ENCODE measurements around the gene FAM163A.

The FAM163A gene

DNA sequence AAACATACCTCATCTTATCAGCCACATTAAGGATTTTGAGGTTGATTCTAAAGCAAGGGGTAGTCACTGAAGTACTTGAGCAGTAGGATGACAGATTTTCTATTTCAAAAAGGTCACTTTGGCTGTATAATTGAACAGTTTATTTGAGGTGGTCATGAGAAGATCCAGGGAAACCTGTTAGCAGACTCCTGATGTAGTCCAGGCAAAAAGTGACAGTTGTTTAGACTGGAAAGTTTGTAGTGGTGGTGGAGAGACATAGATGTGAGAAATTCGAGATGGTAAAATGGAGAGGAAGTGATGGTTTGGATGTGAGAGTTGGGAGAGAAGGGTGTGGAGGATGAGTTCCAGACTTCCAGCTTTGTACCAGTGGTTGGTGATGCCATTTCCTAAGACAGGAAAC is 7.5 kb downstream of the FAM163A start:
- no peak for DNase-seq (ENCODE audit: low read depth in 2 of 2)

DNA sequence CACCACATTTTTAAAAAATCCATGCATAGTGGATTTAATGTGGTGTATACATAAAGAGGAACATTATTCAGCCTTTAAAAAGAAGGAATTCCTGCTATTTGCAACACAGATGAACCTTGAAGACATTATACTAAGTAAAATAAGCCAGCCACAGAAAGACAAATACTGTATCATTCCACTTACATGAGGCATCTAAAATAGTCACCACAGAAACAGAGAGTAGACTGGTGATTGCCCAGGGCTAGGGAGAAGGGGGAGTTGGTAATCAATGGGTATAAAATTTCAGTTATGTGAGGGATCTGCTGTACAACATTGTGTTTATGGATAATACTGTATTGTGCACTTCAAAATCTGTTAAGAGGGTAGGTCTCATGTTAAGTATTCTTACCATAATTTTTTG is 10.0 kb downstream of the FAM163A start:
- no peak for DNase-seq (ENCODE audit: low read depth in 2 of 2)

GRCh38 chr1:179754041-179754624 is 11.0 kb downstream of the FAM163A start:
- DNase-seq (ENCODE audit: low read depth in 2 of 2) = no peak

- no peak for DNase-seq (ENCODE audit: low read depth in 2 of 2)
Measured at GRCh38 chr1:179757933-179758332, 14.8 kb downstream of the FAM163A start.

DNA sequence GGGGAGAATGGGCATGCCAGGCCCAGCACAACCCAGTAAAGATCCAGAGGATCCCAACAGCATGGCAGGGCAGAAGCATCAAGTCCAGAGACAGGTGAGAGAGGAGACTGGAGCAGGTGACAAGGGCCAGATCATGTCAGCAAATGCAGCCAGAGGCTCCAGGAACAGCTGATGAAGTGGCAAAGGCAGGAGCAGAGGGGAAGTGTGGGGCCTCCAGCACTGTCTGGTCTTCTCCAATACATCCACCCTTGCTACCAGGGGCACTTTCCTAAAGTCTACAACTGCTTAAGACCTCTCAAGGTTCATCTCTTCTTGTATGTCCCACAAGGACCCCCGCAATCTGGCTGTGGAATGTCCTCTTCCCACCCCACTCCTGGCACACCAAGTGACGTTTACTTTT is 17.4 kb downstream of the FAM163A start:
- DNase-seq (ENCODE audit: low read depth in 2 of 2) = no peak

DNA sequence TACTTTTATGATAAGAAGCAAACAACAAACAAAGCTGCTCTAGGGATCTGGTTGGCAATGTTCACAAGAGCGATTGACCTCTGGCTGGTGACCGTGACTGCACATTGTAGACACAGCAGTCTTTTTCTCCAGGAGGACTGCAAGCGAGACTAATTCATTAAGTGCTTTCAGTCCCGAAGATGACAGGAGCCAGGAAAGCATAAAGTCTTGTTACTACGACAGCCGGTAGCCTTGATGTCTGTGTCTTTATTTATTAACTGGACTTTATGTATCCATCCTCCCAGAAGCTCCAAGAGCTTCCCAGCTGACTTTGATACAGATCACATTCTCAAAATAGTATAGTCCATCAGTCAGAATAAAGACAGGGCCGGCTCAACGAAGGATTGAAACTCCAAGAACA is 18.2 kb downstream of the FAM163A start:
- DNase-seq (ENCODE audit: low read depth in 2 of 2) = no peak

GRCh38 chr1:179761846-179762640 is 19.0 kb downstream of the FAM163A start:
- DNase-seq (ENCODE audit: low read depth in 2 of 2) = no peak

- DNase-seq (ENCODE audit: low read depth in 2 of 2) = no peak
Measured at GRCh38 chr1:179767177-179767581, 24.1 kb downstream of the FAM163A start.

GRCh38 chr1:179767996-179768395 is 24.9 kb downstream of the FAM163A start:
- DNase-seq (ENCODE audit: low read depth in 2 of 2) = no peak

DNA sequence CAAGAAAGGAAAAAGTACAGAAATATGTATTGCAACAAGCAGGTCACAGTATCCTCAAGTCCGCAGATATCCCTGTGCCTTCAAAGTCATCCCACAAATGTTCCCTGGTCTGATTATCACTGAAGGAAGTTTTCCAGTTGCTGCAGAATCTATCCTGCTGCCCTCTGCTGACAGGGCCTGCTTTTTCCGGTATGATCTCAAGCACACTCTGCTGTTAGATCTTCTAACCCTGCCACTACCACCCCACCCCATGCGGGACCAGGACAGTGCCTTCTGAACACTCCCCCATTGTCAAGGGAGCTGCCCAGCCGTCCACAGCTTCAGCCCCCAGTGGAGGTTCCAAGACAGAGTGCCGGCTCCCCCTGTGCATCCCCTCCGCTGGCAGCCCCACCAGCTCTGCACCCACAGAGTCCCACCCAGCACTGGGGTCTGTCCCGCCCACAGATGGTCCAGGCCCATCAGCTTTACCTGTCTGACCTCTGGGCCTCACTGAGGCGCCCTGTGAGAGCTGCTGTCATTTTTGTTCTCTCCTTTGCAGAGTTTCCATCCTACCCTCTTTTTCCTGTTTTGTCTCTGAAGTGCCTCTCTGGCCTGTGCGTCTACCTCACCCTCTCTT is 27.9 kb downstream of the FAM163A start:
- DNase-seq (ENCODE audit: low read depth in 2 of 2) = no peak

DNA sequence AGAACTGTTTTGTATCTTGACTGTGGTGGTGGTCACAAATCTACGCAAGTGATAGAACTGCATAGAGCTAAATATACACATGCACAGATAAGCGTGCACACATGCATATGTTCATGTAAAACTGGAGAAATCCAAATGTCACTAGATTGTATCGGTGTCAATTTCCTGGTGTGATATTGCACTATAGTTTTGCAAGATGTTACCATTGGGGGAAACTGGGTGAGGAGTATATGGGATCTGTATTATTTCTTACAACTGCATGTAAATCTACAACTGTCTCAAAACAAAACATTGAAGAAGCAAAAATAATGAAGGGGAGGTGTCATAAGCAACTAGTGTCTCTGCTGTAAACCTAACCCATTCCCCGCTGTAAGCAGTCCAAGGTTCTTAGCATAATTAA is 30.2 kb downstream of the FAM163A start:
- DNase-seq (ENCODE audit: low read depth in 2 of 2) = no peak

GRCh38 chr1:179774000-179774399 is 30.9 kb downstream of the FAM163A start:
- DNase-seq (ENCODE audit: low read depth in 2 of 2) = no peak

DNA sequence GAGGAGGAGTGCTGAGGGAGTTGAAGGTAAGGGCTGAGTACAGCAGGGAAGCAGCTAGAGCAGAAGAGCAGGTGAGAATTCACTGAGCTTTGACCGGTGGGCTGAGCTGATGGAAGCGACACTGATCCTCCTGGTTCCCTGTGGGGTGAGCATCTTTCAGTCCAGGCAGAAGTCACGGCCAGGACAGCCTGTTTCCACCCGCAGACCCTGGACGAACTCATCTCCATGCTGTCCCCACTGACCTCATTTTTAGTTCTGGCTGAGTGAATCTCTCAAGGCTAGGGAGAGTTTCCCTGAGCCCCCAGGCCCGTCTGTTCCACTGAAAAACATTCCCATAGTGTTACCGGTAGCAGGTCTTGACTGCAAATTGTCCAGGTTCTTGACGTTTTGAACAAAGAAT is 31.5 kb downstream of the FAM163A start:
- no peak for DNase-seq (ENCODE audit: low read depth in 2 of 2)

GRCh38 chr1:179775009-179775408 is 31.9 kb downstream of the FAM163A start:
- no peak for DNase-seq (ENCODE audit: low read depth in 2 of 2)

- DNase-seq (ENCODE audit: low read depth in 2 of 2) = no peak
Measured at GRCh38 chr1:179776831-179777230, 33.7 kb downstream of the FAM163A start.

GRCh38 chr1:179777731-179778130 is 34.6 kb downstream of the FAM163A start:
- DNase-seq (ENCODE audit: low read depth in 2 of 2) = no peak

GRCh38 chr1:179779645-179780272 is 36.7 kb downstream of the FAM163A start:
- no peak for DNase-seq (ENCODE audit: low read depth in 2 of 2)

DNA sequence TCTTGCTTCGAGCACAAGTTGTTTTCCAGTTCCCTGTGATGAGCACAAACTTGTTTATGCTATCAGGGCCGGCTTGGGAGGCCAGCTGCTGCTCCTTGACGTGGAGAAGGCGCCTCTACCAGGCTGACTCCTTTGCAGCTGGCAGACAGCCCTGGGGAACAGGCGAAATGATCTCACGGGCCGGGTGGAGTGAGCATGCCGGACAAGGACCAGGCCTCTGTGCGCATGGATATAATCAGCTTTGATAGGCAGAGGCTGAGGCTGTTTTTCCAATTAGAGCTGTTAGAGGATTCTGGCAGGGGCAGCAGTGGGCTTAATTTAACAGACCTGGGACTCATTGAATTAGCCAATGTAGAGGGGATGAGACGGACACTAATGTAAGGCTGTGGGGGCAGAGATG is 38.9 kb downstream of the FAM163A start:
- DNase-seq (ENCODE audit: low read depth in 2 of 2) = no peak

DNA sequence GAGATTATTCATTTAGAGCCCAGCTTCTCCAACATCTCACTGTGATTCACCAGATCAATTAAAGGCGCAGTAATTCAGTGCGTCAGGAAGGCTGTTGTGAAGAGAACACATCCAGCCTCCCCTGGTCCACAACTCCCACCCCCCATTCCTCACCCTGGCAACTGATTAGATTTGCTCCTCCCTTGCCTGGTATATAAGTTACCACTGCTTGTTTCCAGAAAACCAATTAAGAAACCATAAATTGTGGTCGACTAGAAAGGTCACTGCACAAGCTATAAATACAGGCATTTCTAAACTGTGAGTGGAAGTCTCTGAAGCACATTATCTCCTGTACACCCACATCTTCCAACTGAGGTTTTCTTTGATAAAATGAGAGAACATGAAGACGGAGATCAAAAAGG is 41.9 kb downstream of the FAM163A start:
- DNase-seq (ENCODE audit: low read depth in 2 of 2) = no peak

GRCh38 chr1:179785728-179786127 is 42.6 kb downstream of the FAM163A start:
- no peak for DNase-seq (ENCODE audit: low read depth in 2 of 2)

DNA sequence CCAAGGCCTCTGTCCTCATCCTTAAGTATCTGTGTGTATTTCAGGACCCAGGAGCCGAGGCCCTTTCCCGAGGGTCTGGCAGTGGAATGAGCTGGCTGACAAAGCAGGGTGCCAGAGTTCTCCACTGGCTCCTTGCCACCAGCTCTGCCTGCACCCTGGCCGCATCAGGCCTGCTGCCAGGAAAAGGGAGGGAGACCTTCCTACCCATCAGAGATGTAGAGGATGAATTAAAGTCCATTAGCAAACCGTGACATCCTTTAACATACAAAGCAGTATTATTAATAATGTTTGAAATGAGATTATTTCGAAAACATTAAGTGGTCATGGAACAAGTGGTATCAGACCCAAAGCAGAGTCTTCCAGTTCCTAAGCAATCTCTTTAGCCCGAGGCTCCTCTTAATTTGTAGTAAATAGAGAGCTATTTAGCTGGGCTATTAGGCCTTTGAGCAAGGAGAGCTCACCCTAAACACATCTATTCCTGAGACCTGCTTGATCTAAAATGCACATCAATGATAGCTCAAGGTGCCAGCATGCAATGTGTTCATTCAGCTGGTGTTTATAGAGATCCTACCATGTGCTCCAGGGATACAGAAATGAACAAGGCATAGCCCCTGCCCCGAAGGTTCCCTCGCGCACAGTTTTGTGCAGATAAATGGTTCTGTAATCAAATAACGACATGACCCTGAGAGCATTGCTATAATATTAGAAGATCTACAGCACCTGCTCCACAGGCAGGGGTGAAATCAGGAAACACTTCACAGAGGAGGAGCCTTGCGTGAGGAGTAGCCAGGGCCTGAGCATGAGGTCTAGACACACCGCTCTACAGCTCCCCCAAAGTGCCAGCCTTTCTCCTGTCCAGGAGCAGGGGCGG is 44.0 kb downstream of the FAM163A start:
- DNase-seq (ENCODE audit: low read depth in 2 of 2) = no peak

GRCh38 chr1:179788259-179788658 is 45.2 kb downstream of the FAM163A start:
- no peak for DNase-seq (ENCODE audit: low read depth in 2 of 2)

All from stimulated activated CD8-positive, alpha-beta memory T cell treated with anti-CD3 and anti-CD28 coated beads, Interleukin-7, amount 100 ng/mL, for 1 hour (primary cell).